Measurements from ENCODE around the gene ZNF385B.
"Not testable (repeated sequence)": the region's sequence is repeated elsewhere in the genome, so short reads cannot be mapped to it uniquely, and the experiment has no call there.

The ZNF385B gene

DNA sequence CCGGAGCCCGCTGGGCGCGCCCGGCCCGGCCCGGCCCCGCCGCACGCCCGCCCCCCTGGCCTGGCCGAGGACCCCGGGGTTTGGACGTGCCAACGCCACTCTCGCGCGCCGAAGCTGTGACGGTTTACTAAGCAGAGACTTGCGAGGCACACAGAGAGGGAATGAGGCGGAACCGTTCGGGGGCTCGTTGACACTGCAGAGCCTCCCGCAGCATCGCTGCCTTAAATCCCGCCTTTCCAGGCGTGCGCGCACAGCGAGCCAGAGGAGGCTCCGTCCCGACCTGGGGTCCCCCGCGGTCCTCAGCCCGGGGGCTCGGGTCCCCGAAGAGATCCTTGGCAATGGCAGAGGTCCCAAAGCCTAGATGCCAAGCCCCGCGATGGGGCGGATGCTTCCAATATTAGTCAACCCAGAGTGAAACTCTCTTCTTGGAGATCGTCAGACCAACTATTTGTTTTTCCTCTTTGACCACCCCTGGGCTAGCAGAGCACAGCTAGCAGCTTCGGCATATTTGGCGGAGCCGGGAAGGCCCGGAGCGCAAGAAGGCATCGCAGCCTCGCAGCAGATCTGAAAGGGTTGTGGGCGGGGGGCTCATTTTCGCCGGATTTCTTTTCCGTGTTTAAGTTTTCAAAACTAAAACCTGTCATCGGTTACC lies at the start of gene ZNF385B:
ZNF385B (minus strand) TSS at position 197 of the 652 bp plus-strand sequence.
- no peak for DNase-seq

DNA sequence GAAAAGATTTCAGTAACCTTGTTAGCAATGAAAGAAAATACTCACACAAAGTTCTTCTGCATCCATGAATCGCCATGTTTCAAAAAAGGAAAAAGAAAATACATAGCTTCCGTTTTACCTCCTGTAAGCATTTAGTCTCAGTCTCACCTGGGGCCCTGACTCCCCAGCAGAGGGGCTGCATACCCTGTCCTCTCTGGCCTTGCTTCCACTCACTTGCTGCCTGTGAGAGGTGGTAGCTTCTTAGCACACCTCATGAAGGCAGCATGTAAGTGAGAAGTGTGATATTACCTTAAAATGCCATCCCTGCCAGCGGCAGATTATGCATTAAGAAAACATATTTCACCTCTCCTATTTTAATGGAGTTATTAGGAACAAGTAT lies 49.3 kb upstream of the ZNF385B start:
- no peak for DNase-seq

DNA sequence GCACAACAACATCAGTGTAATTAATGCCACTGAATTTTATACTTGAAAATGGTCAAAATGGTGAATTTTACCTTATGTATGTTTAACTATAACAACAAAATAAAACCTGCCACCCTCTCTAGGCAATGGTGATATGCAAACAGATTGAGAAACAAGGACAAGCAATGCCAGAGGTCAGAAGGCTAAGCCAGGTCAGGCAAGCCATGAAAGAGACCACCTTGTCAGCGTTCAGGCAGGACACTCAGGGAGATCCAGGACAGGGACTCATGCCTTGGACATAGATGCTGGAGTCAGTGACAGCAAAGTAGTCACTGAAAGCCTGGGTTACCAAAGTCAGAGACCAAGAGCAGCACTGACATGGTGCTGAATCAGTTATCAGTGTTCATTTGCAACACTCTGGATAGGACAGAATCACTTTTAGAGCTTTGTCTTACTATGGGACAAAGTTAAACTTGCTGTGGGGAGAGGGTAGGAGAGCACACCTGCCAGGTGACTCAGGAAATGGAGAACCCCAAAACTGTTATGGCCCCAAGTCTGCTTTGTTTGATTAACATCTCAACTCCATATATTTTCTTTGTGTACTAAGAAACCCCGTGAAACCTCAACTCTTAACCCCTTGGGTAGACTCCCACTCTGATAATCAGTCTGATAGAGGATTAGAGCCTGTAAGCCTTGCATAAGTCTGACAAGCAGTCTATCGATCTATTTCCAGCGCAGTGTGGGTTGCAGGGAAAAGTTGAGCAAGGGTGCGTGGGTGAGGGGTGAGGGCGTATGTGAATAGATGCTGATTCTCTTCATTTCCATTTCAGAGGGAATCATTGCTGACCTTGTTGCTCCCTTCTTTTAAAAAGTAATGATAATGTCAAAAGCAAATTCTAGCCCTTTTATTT lies 48.7 kb upstream of the ZNF385B start:
- no peak for DNase-seq

DNA sequence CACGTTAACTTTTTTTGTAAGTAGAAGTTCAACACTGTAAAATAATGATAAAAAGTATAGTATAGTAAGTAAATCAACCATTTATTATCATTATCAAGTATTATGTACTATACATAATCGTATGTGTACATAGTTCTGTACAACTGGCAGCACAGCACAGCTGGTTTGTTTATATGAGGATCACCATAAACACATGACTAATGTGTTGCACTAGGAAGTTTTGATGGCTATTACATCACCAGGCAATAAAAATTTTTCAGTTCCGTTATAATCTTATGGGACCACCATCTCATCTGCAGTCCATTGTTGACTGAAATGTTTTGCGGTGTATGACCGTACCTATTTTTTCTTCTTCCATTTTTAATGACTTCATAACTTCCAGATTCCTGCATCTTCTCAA lies 39.2 kb upstream of the ZNF385B start:
- no peak for DNase-seq

DNA sequence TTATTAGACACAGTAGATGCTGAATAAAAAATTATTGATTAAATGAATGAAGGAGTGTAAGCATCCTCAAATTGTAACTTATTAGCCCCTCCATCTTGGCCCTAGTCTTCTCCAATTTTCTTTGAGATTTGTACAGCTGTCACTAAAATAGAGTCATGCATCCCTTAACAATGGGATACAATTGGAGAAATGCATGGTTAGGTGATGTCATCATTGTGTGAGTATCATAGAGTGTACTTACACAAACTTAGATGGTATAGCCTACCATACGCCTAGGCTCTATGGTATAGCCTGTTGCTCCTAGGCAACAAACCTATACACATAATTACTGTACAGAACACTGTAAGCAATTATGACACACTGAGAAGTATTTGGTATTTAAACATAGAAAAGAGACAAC lies 38.3 kb upstream of the ZNF385B start:
- no peak for DNase-seq

DNA sequence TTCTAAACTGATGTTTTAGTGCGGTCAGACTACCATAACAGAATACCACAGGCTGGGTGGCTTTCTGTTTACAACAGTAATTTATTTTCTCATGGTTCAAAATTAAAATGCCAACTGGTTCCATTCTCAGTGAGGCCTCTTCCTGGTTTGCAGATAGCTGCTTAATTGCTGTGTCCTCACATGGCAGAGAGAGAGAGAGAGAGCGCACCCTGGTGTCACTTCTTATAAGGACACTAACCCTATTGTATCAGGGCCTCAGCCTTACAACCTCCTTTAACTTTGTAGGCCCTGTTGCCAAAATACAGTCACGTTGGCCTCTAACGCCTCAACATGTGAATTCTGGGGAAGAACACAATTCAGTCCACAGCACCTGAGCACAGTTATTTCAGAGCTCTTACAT lies 37.5 kb upstream of the ZNF385B start:
- peak in 1 of 2 donors; percentile 1 for DNase-seq

DNA sequence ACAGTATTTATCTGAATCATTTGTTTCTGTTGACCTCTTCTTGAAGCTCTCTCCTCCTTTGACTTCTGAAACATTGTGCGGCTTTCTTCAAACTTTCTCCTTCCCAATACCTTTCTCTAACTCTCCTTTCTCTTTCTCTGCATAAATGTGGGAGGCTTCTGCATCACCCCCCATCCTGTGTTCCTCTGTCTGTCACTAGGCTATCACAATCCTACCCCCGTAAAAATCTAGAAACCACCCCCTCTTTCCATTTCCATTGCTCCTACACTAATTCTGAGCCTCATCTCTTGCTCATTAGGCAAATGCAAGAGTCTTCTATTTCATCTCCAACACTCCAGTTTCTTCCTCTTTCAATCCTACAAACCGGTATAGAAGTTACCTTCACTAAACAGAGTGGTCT lies 32.2 kb upstream of the ZNF385B start:
- no peak for DNase-seq

DNA sequence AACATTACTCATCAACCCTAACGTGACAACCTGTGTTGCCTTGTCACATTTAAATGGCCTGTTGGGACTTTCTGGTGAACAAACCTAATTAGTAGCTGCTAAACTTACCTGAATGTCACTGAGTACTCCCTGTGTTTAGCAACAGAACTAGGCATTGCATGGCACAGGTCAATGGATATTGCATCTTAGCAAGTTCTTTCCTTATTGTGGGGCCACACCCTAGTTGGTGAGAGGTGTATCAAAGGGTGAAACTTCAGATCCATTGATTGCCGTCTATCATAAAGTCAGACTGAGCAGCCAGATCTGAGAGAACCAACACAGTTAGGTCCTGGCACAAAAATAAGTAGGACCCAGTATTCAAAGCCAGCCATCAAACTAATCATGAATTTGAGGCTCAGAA lies 29.8 kb upstream of the ZNF385B start:
- no peak for DNase-seq

DNA sequence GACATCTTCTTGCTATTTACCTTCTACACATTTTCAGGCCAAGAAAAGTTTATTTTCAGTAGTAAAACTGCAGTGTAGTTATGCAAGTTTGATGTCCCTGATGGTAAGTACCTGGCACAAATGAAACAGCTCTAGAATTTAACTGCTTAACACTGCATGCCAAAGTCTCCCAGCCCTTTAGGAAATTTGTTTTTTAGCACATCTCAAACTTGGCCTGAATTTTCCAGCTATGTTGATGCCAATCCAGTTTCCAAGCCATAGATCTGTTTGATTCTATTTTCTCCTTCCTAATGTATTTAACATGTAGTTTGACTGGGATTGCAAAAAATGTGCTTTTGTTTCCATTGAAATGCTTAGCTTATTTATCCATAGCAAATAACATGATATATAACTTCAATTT lies 29.3 kb upstream of the ZNF385B start:
- DNase-seq: no peak

DNA sequence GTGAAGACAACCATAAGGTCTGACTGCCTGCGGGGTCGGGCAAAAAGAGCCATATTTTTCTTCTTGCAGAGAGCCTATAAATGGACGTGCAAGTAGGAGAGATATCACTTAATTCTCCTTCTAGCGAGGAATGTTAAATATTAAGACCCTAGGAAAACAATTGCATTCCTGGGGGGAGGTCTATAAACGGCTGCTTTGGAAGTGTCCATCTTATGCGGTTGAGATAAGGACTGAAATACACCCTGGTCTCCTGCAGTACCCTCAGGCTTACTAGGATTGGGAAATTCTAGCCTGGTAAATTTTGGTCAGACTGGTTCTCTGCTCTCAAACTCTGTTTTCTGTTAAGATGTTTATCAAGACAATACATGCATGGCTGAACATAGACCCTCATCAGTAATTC lies 27.2 kb upstream of the ZNF385B start:
- DNase-seq: not testable (repeated sequence)

DNA sequence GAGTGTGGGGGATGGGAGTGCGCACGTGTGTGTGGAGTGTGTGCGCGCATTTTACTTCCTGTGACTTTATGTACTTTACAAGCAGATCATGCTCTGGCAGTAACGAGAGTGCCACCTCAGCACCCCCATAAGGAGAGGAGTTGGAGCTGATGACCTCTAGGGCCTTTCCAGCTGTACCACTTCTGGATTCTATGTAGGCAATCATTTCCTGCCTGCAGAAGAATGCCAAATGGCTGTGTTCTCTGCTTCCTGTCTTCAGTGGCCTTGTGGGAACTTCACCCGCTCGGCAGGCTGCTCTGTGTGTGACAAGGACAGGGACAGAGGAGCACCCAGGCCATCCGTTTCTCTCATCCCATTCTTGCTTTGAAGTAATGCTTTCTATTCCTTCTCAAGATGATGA lies 22.8 kb upstream of the ZNF385B start:
- no peak for DNase-seq

DNA sequence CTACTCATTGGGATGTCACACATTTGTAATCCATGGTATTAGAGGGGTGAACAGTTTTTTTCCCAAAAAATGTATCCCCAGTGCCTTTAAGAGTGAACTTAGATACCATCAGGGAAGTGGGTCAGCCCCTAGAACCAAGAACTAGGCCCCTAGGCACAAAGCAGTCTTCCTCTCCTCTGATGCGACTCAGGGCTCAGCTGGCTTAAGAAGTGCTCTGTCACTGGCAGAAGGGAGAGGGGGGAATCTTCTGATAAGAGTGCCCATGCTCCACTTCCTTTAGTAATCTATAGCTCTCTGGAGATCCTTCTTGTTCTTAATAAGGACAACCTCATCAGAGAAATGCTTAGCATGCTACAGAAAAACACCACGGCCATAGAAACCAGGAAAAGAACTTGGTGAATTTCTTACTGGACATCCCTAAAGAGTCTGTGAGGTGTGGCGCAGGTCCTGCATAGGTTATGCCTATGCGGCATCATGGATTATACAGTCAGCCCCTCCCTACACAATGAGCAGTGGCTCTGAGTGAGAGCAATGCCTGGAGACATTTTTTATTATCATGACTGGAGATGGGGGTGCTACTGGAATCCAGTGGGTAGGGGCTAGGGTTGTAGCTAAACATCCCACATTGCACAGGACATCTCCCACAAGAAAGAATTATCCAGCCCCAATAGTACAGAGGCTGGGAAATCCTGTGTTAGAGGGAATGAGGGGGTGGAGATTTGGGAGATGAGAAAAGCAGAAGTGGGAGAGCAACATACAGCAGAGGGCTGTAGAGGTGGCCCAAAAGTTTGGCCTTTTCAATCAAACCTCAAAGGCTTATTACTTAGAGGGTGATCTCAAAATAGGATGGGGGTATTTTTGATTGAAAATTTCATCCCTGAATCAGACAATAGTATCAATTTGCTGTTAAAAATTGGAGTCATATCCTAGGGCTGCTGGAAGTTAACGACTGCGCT lies 21.7 kb upstream of the ZNF385B start:
- DNase-seq: no peak

DNA sequence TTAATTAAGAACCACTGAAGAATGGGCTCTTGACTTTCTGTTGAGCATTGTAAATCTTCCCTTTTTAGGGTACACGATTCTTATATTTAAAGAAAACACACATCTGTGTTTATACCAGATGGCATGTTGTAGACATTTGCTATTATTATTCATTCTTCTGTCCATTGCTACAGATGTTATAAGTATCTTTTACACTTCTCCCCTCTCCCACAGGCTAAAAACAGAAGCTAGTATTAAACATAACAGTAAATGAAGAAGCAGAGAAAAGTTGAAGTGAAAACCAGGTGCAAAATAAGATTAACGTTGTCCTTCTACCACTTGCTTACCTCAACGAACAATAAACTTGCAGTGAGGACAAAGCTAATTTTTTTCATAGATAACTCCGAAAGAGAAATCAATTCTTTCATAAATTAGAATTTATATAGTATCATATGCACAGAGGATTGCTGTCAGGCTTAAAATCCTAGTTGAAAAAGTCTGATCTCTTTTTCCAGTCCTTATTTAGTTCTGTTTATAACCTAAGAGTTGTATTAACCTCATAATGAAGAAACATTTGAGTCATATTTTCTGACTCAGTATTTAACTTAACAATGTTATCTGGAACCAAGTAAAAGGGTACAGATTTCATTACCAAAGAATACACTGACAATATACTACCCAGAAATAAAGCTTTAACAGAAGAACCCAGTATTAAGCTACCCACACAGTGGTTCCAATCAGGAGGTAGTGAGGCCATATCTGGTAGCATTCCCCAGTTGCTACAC lies 16.4 kb upstream of the ZNF385B start:
- DNase-seq: no peak

DNA sequence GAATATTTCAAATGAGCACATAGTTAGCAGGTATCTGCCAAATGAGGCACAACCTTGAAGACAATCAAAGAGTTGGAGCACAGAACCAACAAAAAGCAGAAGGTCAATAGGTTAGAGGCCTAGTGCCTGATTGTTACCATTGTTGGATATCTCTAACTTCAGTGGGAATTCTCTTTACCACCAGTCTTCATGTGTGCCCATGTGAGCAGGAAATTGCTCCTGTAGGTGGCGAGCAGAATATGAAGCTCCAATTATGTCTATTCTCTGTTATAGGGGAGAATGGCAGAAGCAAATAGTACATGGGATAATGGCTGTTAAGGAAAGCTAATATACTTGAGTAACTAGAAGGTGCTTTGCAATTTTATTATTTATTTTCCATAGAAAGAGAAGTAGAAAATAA lies 14.9 kb upstream of the ZNF385B start:
- no peak for DNase-seq

DNA sequence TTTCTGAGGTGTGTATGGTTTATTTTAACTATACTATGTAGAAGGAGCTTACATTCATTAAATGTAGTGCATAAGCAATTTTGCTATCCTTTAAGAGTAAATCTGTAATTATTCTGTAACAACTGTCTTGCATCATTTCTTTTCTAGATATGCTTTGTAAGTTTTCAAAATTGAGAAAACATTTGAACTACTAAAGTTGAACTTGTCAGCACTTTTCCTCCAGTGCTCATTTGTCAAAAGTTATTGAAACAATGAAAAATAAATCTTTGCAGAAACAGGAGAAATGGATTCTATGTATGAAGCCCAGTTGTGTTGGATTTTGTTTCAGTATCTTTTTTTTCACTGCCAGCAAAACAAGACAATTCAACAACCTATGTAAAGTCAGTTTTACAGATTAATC lies 14.5 kb upstream of the ZNF385B start:
- DNase-seq: no peak

DNA sequence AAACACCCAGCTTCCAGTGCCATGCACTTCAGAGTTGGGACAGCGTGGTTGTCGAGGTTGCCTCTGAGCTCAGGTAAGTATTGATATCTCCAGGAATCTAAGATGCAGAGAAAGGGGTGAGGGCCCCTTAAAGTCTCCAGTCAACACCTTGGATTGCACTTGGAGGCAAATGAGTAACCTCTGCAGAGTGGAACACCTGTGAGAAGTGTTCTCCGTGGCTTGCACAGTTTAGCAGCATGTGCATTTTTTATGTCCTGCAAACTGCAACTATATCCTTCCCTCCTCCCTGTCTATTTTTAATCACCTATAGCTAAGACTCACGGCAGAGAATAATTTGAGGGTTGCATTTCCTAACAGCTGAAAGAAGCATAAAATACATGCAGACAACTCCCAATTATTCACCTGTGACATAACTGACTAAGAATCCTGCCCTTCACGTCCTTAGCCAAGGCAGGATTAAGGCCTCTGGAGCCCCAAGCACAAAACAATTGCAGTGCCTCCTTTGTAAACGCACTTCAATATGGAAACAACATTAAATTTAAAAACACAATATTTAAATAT lies 1.6 kb upstream of the ZNF385B start:
- no peak for DNase-seq

DNA sequence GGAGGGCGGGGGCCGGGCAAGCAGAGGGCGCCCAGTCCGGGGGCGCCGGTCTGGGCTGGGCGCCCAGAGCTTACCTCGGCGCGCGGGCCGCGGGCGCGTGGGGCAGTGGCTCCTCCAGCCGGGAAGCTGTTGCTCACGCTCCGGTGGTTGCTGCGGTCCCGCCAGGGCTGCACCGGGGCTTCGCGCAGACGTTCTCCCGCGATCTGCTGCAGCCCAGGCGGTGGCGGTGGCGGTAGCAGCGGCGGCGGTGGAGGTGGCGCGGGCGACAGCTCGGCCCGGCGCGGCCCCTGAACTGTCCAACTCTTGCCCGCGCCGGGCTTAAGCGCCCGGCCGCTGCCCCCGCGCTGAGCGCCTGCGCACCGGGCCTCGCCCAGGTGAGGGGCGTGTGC lies 391 bp downstream of the ZNF385B start:
- DNase-seq: no peak

DNA sequence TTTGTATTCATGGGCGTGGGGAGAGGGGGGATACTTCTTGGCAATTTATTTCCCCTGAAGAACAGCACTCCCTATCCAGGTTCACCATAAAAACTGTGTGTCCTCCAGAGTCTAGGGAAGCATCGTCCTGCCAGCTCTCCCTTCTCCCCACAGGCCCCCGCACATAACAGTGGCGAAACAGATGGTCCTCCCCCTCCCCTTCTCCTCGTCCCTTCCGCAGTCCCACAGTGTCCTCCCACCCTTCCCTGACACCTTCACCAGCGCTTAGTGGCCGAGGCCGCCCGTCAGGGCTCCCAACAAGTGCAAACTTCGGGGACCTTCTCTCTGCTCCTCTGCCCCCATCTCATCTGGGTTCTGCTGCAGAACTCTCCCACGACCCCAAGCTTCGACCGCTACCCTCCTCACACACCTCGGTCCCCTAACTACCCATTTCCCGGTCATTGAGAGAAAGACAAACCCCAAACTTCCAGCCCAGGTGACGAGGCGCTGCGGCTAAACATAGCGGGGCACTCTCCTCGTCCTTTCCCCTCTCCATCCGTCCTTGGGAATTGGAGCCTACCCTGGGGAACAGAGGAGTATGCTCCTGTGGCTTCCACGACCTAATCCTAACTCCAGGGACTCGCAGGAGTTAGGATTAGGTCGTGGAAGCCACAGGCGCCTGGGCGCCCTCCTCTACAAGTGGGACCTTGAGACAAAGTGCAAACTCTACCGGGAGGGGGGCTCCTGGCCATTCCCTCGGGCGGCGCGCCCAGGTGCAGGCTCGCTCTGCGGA lies 971 bp downstream of the ZNF385B start:
- DNase-seq: no peak

DNA sequence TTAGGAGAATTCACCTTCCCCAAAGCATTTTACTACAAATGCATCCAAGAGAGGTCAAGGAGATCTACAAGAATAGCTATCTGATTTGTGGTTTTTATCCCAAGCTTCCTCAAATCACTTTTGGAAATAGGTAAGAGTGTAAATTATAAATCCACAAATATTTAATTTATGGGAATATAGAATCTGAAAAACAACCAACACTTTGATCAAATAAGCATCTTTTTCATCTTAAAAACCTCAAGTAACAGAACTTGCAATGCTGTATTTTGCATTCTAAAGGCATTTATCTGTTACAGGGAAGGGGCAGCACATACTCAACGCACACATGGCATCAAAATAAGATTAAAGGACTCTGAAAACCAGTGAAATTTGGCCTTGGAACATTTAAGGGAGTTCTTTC lies 1.9 kb downstream of the ZNF385B start:
- no peak for DNase-seq

DNA sequence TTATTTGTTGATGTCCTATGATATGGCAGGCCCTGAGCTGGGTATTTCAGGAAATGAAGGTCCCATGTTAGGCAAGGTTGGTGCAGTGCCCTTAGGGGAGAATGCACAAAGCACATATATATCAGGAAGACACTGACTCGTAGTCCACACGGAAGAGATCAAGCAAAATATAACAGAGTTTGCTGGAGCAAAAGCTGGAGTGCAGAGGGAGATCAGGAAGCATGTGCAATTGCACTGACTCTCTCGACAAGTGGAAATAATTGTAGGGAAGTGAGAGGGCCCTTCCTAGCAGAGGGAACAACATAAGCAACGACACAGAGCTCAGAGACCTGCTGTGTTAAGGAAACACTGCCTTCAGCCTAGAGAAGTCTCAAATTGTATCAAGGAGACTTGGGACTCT lies 4.2 kb downstream of the ZNF385B start:
- DNase-seq: no peak

DNA sequence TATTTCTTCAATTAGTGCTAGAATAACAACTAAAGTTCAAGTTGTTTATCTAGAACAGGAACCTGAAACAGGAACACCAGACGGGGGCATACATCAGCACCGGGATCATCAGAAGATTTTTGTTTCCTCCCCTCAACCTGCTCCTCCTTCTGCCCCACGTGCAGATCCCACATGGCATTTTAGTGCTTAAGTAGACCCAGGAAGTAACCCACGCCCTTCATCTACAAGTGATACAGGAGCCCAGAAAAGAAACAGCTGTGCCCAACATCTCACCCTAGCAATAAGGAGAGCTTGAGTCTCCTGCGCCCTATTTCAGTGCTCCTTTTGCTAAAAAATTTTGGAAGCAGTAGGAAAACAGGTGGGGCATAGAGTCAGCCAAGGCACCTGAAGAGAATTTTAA lies 5.2 kb downstream of the ZNF385B start:
- DNase-seq: no peak

DNA sequence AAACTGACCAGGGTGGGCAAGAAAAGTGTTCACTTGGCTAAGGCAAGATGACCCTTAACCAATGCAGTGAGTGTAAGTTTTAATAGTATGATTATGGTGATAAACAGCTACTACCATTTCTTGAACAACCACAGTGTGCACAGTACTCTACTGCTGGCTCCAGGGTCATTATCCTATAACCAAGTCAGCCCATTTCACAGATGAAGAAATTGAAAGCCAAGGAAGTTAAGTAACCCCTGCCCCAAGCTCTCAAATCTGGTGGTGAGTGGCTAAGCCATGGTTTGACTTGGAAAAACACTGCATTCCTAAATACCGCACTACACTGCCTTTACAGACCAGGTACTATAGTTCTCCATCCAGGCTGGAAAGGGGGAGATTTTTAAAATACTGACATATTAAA lies 5.7 kb downstream of the ZNF385B start:
- DNase-seq: no peak
